Tibial nerve (tissue), 4 donors: Measurements from ENCODE around the gene CTNND2. TPM values are rescaled to one million over a fixed set of nuclear protein-coding genes. Genes with fewer than 3 reads are reported as not detected.

ENCODE experiments used
- DNase-seq, 2 donors: peaks; one replicate each; pipeline ENCODE4 v3.0.0-alpha.2; 2019; ENCODE audit warnings: low spot score in 2 of 2
- H3K27ac ChIP-seq, 4 donors: fragments of 200-600 bp; sonication (generic) in 3 of 4; one replicate each; pipeline ENCODE4 v1.5.1; 2017 to 2019; ENCODE audit warnings: mild to moderate bottlenecking in 1 of 4
- H3K27me3 ChIP-seq, 2 donors: fragments of 200-600 bp; sonication (generic) in 1 of 2; one replicate each; pipeline versions ENCODE4 v1.5.1 to v1.6.0; 2017 to 2019
- H3K36me3 ChIP-seq, 3 donors: fragments of 200-600 bp; sonication (generic); one replicate each; pipeline ENCODE4 v1.5.1; 2018 to 2019
- H3K4me1 ChIP-seq, 4 donors: fragments of 200-600 bp; sonication (generic) in 3 of 4; one replicate each; pipeline ENCODE4 v1.5.1; 2017 to 2019
- H3K4me3 ChIP-seq, 4 donors: fragments of 200-600 bp; sonication (generic) in 3 of 4; one replicate each; pipeline ENCODE4 v1.5.1; 2017 to 2019; ENCODE audit warnings: mild to moderate bottlenecking in 1 of 4, moderate library complexity in 1 of 4
- H3K9me3 ChIP-seq, 4 donors: fragments of 200-600 bp; sonication (generic) in 3 of 4; one replicate each; pipeline ENCODE4 v1.5.1; 2017 to 2019
- CTCF ChIP-seq, 5 experiments: fragments of 200-600 bp in 3 of 5; fragments of 450-650 bp in 2 of 5; sonication (generic) in 3 of 5; IDR thresholded peaks; one replicate each; pipeline ENCODE4 v1.5.1; 2016 to 2019; ENCODE audit warnings: antibody characterized with exemption in 5 of 5, mild to moderate bottlenecking in 3 of 5, moderate library complexity in 2 of 5
- EP300 ChIP-seq, 2 donors: sonication (generic); formaldehyde crosslinking; IDR thresholded peaks; one replicate each; pipeline ENCODE4 v1.6.1; 2017; ENCODE audit warnings: antibody characterized with exemption in 2 of 2, mild to moderate bottlenecking in 1 of 2
- POLR2A ChIP-seq, 2 donors: fragments of 450-650 bp; IDR thresholded peaks; one replicate each; pipeline ENCODE4 v1.6.1; 2017; ENCODE audit warnings: antibody characterized with exemption in 2 of 2, mild to moderate bottlenecking in 2 of 2, moderate library complexity in 2 of 2
- WGBS, 2 donors: methylation state at CpG; one replicate each; pipeline ENCODE4 v1.1.5; 2018; 5-methylcytosine and 5-hydroxymethylcytosine counted together
- total RNA-seq, 4 donors: library from RNA; depleted of rRNA; stranded (reverse); fragments of >200 nt; gene quantifications; one replicate each; pipeline ENCODE4 v1.1.0, GENCODE V29; 2016

CTNND2 gene
- total RNA-seq, 4 donors from 2014 or later = 1.5 to 5.7 (median 2.5) TPM; not detected in 1

- Histone ChIP-seq H3K36me3 (no peaks in the 10 kb centered on the region), H3K4me3 (peak overlapping the region in 1 of 4 donors; percentile 51), H3K27ac (peak overlapping the region in 1 of 4 donors; percentile 33), H3K9me3 (no peaks in the 10 kb centered on the region), H3K27me3 (peaks cover 0 to 31% of the 10 kb centered on the region in 2 donors), H3K4me1 (peaks cover 0 to 14% (median 0%) of the 10 kb centered on the region in 4 donors)
- no peak for TF ChIP-seq CTCF (IDR thresholded peaks at IDR 0.05)
- no peak for TF ChIP-seq POLR2A (IDR thresholded peaks at IDR 0.05)
- TF ChIP-seq EP300 (IDR thresholded peaks at IDR 0.05) = no peak
- 3% methylated on average over 22 to 23 of the region's 23 CpGs for WGBS, 2 donors
- no peak for DNase-seq
These were observed 1.1 kb downstream of the CTNND2 start for GRCh38 chr5:11903121-11903613.

GRCh38 chr5:11902201-11902619 is 2.0 kb downstream of the CTNND2 start:
- no peak overlapping the region for H3K4me3 ChIP-seq
- WGBS, 2 donors = 58 to 66% methylated on average over 8 of the region's 8 CpGs
- H3K27me3 ChIP-seq = peaks cover 0 to 31% of the 10 kb centered on the region in 2 donors
- peaks cover 0 to 3% (median under 1%) of the 10 kb centered on the region in 4 donors for H3K9me3 ChIP-seq
- no peak for DNase-seq
- no peak overlapping the region for H3K27ac ChIP-seq
- H3K4me1 ChIP-seq = peaks cover 0 to 14% (median 0%) of the 10 kb centered on the region in 4 donors
- TF ChIP-seq POLR2A (IDR thresholded peaks at IDR 0.05) (no peak), CTCF (IDR thresholded peaks at IDR 0.05) (no peak), EP300 (IDR thresholded peaks at IDR 0.05) (no peak)
- no peaks in the 10 kb centered on the region for H3K36me3 ChIP-seq

- H3K4me1 ChIP-seq = peaks cover 0 to 10% (median 0%) of the 10 kb centered on the region in 4 donors
- H3K36me3 ChIP-seq = no peaks in the 10 kb centered on the region
- peaks cover 0 to 16% of the 10 kb centered on the region in 2 donors for H3K27me3 ChIP-seq
- no peak overlapping the region for H3K27ac ChIP-seq
- DNase-seq = no peak
- 85 to 87% methylated on average over 2 of the region's 2 CpGs for WGBS, 2 donors
- H3K4me3 ChIP-seq = no peak overlapping the region
- peaks cover 0 to 13% (median 2%) of the 10 kb centered on the region in 4 donors for H3K9me3 ChIP-seq
- no peak for TF ChIP-seq EP300 (IDR thresholded peaks at IDR 0.05)
- TF ChIP-seq POLR2A (IDR thresholded peaks at IDR 0.05) = no peak
- TF ChIP-seq CTCF (IDR thresholded peaks at IDR 0.05) = no peak
These were observed 5.5 kb downstream of the CTNND2 start for GRCh38 chr5:11898787-11899186.

- peaks cover 0 to 13% (median 2%) of the 10 kb centered on the region in 4 donors for H3K9me3 ChIP-seq
- TF ChIP-seq CTCF (IDR thresholded peaks at IDR 0.05) (no peak), EP300 (IDR thresholded peaks at IDR 0.05) (no peak), POLR2A (IDR thresholded peaks at IDR 0.05) (no peak)
- no peak overlapping the region for H3K27ac ChIP-seq
- peaks cover 0 to 6% of the 10 kb centered on the region in 2 donors for H3K27me3 ChIP-seq
- H3K4me1 ChIP-seq = peaks cover 0 to under 1% (median 0%) of the 10 kb centered on the region in 4 donors
- DNase-seq = no peak
- H3K4me3 ChIP-seq = no peak overlapping the region
- H3K36me3 ChIP-seq = no peaks in the 10 kb centered on the region
These were observed 6.5 kb downstream of the CTNND2 start for GRCh38 chr5:11897781-11898180.

- Histone ChIP-seq H3K4me3 (no peak overlapping the region), H3K4me1 (no peaks in the 10 kb centered on the region), H3K36me3 (no peaks in the 10 kb centered on the region), H3K27me3 (no peaks in the 10 kb centered on the region), H3K9me3 (peaks cover 0 to 13% (median 2%) of the 10 kb centered on the region in 4 donors), H3K27ac (no peak overlapping the region)
- TF ChIP-seq POLR2A (IDR thresholded peaks at IDR 0.05) = no peak
- no peak for TF ChIP-seq EP300 (IDR thresholded peaks at IDR 0.05)
- no peak for TF ChIP-seq CTCF (IDR thresholded peaks at IDR 0.05)
- 67 to 68% methylated on average over 5 of the region's 5 CpGs for WGBS, 2 donors
- no peak for DNase-seq
These were observed 9.3 kb downstream of the CTNND2 start for GRCh38 chr5:11894992-11895391.
